PC-3 (cell line): ENCODE results near the gene TSC22D3. TPM values are rescaled to one million over a fixed set of nuclear protein-coding genes. Genes with fewer than 3 reads are reported as not detected.

ENCODE experiments used
- ATAC-seq: fragments of 200-7000 bp; cut with Tn5 transposase; 2 replicates; pipeline ENCODE4 v1.9.1; 2020; ENCODE audit warnings: mild to moderate bottlenecking, moderate library complexity
- BruUV-seq: library from RNA; stranded (reverse); fragments of 400-500 nt; replicated peaks from 2 replicates; lab custom pipeline; 2021; lab: Mats Ljungman, UMichigan
- CTCF ChIA-PET: fragments of 300-600 bp; sonication (Branson Sonifier 250); formaldehyde crosslinking; loops from one replicate; lab custom pipeline; 2022; ENCODE audit warnings: antibody characterized with exemption; lab: Charles Lee
- POLR2A ChIA-PET: fragments of 300-600 bp; sonication (Branson Sonifier 250); formaldehyde crosslinking; loops from one replicate; lab custom pipeline; 2022; ENCODE audit warnings: antibody characterized with exemption; ENCODE audit not compliant: unreplicated experiment; lab: Charles Lee
- DNase-seq: peaks from one replicate; pipeline ENCODE4 v3.0.0-alpha.2; 2015
- H2AFZ ChIP-seq: fragments of 300-600 bp; sonication (generic); 2 replicates; pipeline ENCODE4 v1.6.0; 2016; ENCODE audit warnings: antibody characterized with exemption, low read length
- H3F3A ChIP-seq: fragments of 300-600 bp; sonication (generic); one replicate; pipeline ENCODE4 v1.6.0; 2017; ENCODE audit warnings: antibody characterized with exemption, low read length, control low read depth, mild to moderate bottlenecking; ENCODE audit not compliant: unreplicated experiment
- H3K27ac ChIP-seq: fragments of 300-600 bp; sonication (generic); 2 replicates; pipeline ENCODE4 v1.5.1; 2016; ENCODE audit warnings: mild to moderate bottlenecking, low read length
- H3K27me3 ChIP-seq: fragments of 300-600 bp; sonication (generic); 2 replicates; pipeline ENCODE4 v1.6.1; 2016; ENCODE audit warnings: low read length, mixed read lengths
- H3K36me3 ChIP-seq: fragments of 300-600 bp; sonication (generic); 2 replicates; pipeline ENCODE4 v1.6.1; 2016; ENCODE audit warnings: low read depth, mixed run types, low read length, mixed read lengths
- H3K4me1 ChIP-seq: fragments of 300-600 bp; sonication (generic); 2 replicates; pipeline ENCODE4 v1.5.1; 2016; ENCODE audit warnings: low read length; ENCODE audit not compliant: insufficient read depth
- H3K4me2 ChIP-seq: fragments of 300-600 bp; sonication (generic); 2 replicates; pipeline ENCODE4 v1.6.0; 2016; ENCODE audit warnings: low read length
- H3K4me3 ChIP-seq: fragments of 300-600 bp; sonication (generic); 2 replicates; pipeline ENCODE4 v1.5.1; 2016; ENCODE audit warnings: mild to moderate bottlenecking, low read length, mixed read lengths
- H3K79me2 ChIP-seq: fragments of 300-600 bp; sonication (generic); 2 replicates; pipeline ENCODE4 v1.6.1; 2017; ENCODE audit warnings: low read length, mixed read lengths
- H3K9ac ChIP-seq: fragments of 300-600 bp; sonication (generic); 2 replicates; pipeline ENCODE4 v1.6.0; 2016; ENCODE audit warnings: mild to moderate bottlenecking, low read length
- H3K9me2 ChIP-seq: fragments of 300-600 bp; sonication (generic); replicated peaks from 2 replicates; pipeline ENCODE4 v1.6.1; 2016; ENCODE audit warnings: mixed run types, low read length, mixed read lengths
- H3K9me3 ChIP-seq: fragments of 300-600 bp; sonication (generic); 2 replicates; pipeline ENCODE4 v1.6.1; 2016; ENCODE audit warnings: low read length, mixed read lengths
- H4K20me1 ChIP-seq: fragments of 300-600 bp; sonication (generic); 2 replicates; pipeline ENCODE4 v1.6.1; 2016; ENCODE audit warnings: low read length, mixed read lengths
- CTCF ChIP-seq: fragments of 300-600 bp; sonication (generic); conservative IDR thresholded peaks from 2 replicates; pipeline ENCODE4 v1.5.1; 2017; ENCODE audit warnings: antibody characterized with exemption, low read depth, mild to moderate bottlenecking, low read length
- EZH2 ChIP-seq: fragments of 300-600 bp; sonication (generic); IDR thresholded peaks from one replicate; pipeline ENCODE4 v1.6.1; 2017; ENCODE audit warnings: antibody characterized with exemption, mild to moderate bottlenecking, low read length; ENCODE audit not compliant: unreplicated experiment
- EZH2phosphoT487 ChIP-seq: fragments of 300-600 bp; sonication (generic); IDR thresholded peaks from 2 replicates; pipeline ENCODE4 v1.6.1; 2018; ENCODE audit warnings: mild to moderate bottlenecking, antibody characterized with exemption, low read length, borderline replicate concordance
- intact Hi-C: fragments of 100-400 bp; cut with micrococcal nuclease; formaldehyde crosslinking; loops from 2 replicates; pipeline ENCODE4 v1.9.0; 2023
- total RNA-seq: library from RNA; depleted of rRNA; stranded (reverse); fragments of >200 nt; gene quantifications from 2 replicates; pipeline ENCODE4 v1.2.3, GENCODE V29; 2014

The TSC22D3 gene
- total RNA-seq, 1 experiment from 2014 or later = 17.8 TPM

- no peaks in the 10 kb centered on the region for H4K20me1 ChIP-seq
- H3K27me3 ChIP-seq = no peaks in the 10 kb centered on the region
- H3K9ac ChIP-seq = no peak overlapping the region
- TF ChIP-seq CTCF (no peak), EZH2phosphoT487 (no peak), EZH2 (no peak)
- H3K9me3 ChIP-seq = no peaks in the 10 kb centered on the region
- CTCF ChIA-PET = no interaction called here
- no peaks in the 10 kb centered on the region for H3K36me3 ChIP-seq
- no peaks in the 10 kb centered on the region for H3K9me2 ChIP-seq
- BruUV-seq = no TSS peak
- ATAC-seq (no peak), DNase-seq (no peak)
- H3K4me3 ChIP-seq = no peak overlapping the region
- peaks cover 7% of the 10 kb centered on the region for H3K4me1 ChIP-seq
- H3F3A ChIP-seq = no peaks in the 10 kb centered on the region
- no peaks in the 10 kb centered on the region for H3K79me2 ChIP-seq
- no peak overlapping the region for H3K27ac ChIP-seq
- H3K4me2 ChIP-seq = no peak overlapping the region
- intact Hi-C loops = no loop called here
- POLR2A ChIA-PET = no interaction called here
- H2AFZ ChIP-seq = no peak overlapping the region
Observed at GRCh38 chrX:107769581-107770317, 5.8 kb downstream of the TSC22D3 start.

- no peak overlapping the region for H3K27ac ChIP-seq
- H2AFZ ChIP-seq = no peak overlapping the region
- no peak overlapping the region for H3K9ac ChIP-seq
- BruUV-seq = no TSS peak
- no peak overlapping the region for H3K4me2 ChIP-seq
- H3K36me3 ChIP-seq = no peaks in the 10 kb centered on the region
- H3K79me2 ChIP-seq = no peaks in the 10 kb centered on the region
- ChIA-PET POLR2A (no interaction called here), CTCF (no interaction called here)
- no peak overlapping the region for H3K4me3 ChIP-seq
- intact Hi-C loops = no loop called here
- TF ChIP-seq CTCF = no peak
- no peak for TF ChIP-seq EZH2
- H4K20me1 ChIP-seq = no peaks in the 10 kb centered on the region
- ATAC-seq (no peak), DNase-seq (no peak)
- no peaks in the 10 kb centered on the region for H3F3A ChIP-seq
- no peaks in the 10 kb centered on the region for H3K27me3 ChIP-seq
- no peaks in the 10 kb centered on the region for H3K9me3 ChIP-seq
- H3K4me1 ChIP-seq = peaks cover 7% of the 10 kb centered on the region
- H3K9me2 ChIP-seq = no peaks in the 10 kb centered on the region
Observed at GRCh38 chrX:107768051-107768450, 7.5 kb downstream of the TSC22D3 start.

GRCh38 chrX:107766470-107767150 lies 9.0 kb downstream of the TSC22D3 start:
- TF ChIP-seq EZH2phosphoT487 = no peak
- TF ChIP-seq CTCF = no peak
- no peak for TF ChIP-seq EZH2
- Histone ChIP-seq H4K20me1 (no peaks in the 10 kb centered on the region), H3K27ac (no peak overlapping the region), H3K4me1 (peaks cover 7% of the 10 kb centered on the region), H2AFZ (no peak overlapping the region), H3K79me2 (no peaks in the 10 kb centered on the region), H3K27me3 (no peaks in the 10 kb centered on the region), H3K4me2 (no peak overlapping the region), H3K4me3 (no peak overlapping the region), H3K9me2 (no peaks in the 10 kb centered on the region), H3K9ac (no peak overlapping the region), H3K9me3 (no peaks in the 10 kb centered on the region), H3K36me3 (no peaks in the 10 kb centered on the region), H3F3A (no peaks in the 10 kb centered on the region)
- ATAC-seq (peak; percentile 91), DNase-seq (peak; percentile 70)
- ChIA-PET POLR2A (no interaction called here), CTCF (no interaction called here)
- BruUV-seq = no TSS peak
- intact Hi-C loops = no loop called here
